HG02885 (cell line): ENCODE data around the gene NMUR1.

Source experiments
- ATAC-seq: cut with Tn5 transposase; IDR thresholded peaks from one replicate; pipeline ENCODE4 v1.9.1; 2021; ENCODE audit warnings: mild to moderate bottlenecking; ENCODE audit not compliant: unreplicated experiment, poor library complexity

Gene NMUR1

DNA sequence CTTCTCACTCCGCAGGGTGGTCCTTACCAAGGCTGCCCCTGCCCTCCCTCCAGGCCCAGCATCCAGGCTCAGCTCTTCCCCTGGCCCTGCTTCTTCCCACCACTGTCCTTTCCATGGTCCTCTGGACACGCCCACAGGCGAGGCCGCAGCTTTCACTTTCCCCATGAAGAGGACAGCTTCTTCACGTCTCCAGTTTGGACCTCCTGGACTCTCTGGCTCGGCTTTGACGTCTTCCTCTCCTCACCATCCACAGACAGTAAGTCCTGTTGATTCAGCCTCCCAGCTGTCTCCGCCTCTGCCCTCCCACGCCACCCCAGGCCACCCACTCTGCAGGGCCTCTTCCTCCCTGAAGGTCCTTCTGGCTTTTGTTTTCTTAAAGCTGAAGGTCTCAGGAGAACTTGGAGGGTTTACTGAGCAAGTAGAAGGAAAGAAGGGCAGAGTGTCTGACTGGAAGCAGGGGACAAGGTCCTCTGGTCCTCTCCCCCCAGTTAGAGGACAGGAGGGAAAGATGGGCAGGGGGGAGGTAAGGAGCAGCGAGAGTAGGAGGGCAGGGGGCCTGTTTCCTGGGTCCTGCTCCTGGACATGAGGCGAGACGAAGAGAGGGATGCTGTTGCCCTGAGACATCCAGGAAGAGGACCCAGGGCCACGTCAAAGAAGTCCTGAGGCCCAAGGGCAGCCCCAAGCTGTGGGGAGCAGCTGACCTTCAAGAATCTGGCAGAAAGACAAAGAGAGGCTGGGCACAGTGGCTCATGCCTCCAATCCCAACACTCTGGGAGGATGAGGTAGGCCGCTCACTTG lies 24.7 kb upstream of the NMUR1 start:
- peak; percentile 54 for ATAC-seq

- ATAC-seq, result no peak
These were observed 24.1 kb upstream of the NMUR1 start for GRCh38 chr2:231554327-231554726.

DNA sequence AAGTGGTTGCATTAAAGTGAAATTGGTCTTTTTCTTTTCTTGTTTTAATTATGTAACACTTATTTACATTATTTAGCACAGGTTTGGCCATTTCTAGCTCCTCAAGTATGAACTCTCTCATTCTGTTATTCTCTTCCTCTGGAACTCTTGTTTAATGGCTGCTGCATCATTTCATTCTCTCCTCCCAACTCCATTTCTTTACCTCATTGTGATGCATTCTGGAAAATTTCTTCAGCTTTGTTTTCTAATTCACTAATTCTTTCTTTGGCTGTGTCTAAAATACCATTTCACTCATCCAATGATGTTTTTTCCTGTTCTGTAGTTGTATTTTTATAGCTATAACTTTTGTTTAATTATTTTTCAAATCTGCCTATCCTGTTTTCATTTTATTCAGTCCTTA lies 22.5 kb upstream of the NMUR1 start:
- ATAC-seq, result no peak

DNA sequence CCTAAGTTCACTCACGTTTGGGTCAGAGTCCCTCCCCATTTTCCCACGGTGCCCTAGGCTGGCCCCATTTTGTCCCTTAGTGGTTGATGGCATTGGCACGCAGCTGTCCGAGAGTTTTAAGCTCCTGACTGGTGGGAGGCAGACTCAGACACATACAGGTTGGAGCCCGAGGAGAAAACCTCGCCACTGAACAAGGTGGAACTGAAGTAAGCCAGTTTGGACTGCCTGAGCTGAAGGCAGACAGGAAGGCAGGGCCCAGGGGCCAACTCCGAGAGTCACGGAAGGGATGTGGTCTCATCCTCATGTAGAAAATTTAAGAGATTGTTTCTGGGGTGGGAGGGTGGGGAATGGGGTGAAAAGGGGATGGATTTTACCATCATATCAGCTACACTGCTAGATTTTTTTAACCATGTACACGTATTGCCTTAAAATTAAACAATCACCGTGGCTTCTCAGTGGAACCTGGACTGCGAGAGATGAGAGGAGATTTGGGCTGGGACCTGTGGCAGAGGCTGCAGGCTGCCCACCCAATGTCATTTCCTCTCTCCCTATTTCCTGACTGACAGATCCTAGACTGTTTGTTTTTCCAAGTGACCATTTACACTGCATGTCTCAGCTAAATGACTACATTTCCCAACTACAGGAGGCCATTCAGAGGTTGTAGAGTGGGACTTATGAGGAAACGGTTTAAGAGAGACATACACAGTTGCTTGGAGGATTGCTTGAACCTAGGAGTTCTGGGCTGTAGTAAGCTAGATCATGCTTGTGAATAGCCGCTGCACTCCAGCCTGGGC lies 19.4 kb upstream of the NMUR1 start:
- no peak for ATAC-seq

- ATAC-seq, result no peak
These were observed 18.5 kb upstream of the NMUR1 start for GRCh38 chr2:231548752-231549151.

- ATAC-seq, result no peak
These were observed 17.3 kb upstream of the NMUR1 start for GRCh38 chr2:231547315-231548110.

DNA sequence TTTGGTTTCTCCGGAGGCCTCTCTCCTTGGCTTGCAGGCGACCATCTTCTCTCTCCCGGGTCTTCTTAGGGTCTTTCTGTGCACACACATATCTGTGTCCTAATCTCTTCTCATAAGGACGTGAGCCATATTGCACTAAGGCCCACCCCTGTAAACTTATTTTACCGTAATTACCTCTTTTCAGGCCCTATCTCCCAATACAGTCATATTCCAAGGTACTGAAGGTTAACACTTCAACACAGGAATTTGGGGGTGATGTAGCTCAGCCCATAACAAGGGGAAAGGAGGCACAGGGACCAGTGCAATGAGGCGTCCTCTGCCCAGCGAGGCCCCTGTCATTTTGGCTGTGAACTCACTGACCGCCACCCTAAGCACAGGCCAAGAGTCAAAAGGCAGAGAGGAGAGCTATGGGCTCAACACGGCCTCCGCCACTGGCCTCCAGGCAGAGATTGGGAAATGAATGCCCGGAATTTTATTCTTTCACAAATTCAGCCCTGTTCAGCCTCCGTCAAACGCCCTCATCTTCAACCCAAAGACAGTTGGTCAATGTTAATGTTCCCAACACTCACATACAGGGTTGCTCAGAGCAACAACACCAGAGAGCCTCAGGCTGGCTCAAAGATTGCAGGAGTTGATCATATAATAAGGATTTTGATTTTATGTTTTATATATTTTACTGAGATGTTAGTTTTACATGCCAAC lies 15.9 kb upstream of the NMUR1 start:
- no peak for ATAC-seq

- ATAC-seq, result peak; percentile 97
These were observed 15.1 kb upstream of the NMUR1 start for GRCh38 chr2:231545105-231545902.

DNA sequence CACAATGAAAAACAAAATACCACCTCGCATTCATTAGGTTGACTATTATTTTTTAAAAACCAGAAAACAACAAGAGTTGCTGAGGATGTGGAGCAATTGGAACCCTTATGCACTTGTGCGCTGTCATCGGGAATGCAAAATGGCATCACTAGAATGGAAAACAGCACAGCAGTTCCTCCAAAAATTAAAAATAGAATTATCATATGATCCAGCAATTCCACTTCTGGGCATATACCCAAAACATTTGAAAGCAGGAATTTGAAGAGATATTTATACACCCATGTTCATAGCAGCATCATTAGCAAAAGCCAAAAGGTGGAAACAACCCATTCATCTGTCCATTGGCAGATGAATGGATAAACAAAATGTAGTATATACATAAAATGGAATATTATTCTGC lies 11.9 kb upstream of the NMUR1 start:
- ATAC-seq, result no peak

- ATAC-seq, result no peak
These were observed 11.4 kb upstream of the NMUR1 start for GRCh38 chr2:231541645-231542044.

- no peak for ATAC-seq
These were observed 9.7 kb upstream of the NMUR1 start for GRCh38 chr2:231539991-231540390.

DNA sequence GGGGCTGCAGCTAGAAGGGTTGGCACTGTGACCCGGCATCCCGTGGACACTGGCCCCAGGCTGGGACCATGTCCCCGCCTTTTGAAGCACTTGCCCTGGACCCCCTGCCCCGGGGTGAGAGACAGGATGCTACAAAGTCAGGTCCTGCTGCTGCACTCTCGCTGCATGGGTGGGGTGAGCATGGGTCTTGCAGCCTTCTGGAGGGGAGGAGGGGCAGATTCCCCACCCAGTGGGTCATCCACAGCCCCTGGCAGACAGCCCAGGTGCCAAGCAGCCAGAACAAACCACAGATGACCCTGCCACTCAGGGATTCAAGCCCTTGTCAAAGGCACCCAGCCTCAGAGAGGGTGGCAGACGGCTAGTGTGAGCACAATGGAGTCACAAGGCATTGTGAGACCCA lies 5.7 kb upstream of the NMUR1 start:
- no peak for ATAC-seq

DNA sequence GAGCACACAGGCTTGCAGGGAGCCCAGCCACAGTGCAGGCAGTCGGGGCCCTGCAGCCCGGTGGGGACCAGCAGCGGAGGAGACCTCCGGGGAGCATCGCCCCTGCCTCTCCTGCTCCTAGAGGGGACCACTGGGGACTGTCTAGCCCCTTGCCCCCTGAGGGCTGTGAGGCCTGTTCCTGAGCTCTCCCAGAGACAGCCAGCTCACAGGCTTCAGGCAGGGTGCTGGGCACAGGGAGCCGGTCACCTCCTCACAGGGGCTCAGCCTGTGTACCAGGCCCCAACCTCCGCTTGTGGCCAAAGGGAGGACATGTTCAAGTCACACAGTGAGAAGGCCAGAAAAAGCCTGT lies 3.5 kb upstream of the NMUR1 start:
- ATAC-seq, result no peak

- ATAC-seq, result no peak
These were observed 3.0 kb upstream of the NMUR1 start for GRCh38 chr2:231533086-231533776.

DNA sequence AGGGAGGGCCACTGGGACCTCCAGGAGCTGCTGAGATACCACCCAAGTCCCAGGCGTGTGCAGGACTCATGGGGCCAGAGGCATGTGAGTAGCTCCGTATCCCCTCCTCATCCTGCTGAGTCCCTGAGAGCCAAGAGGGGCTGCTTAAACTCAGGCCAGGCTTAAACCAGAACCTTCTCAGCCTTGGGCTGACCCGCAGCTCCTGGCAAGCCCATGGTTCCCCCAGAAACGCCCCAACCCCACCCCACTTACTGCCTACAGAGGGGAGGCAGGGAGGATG lies 2.5 kb upstream of the NMUR1 start:
- ATAC-seq, result no peak

GRCh38 chr2:231531883-231532755 lies 1.9 kb upstream of the NMUR1 start:
- no peak for ATAC-seq

GRCh38 chr2:231531466-231531865 lies 1.2 kb upstream of the NMUR1 start:
- no peak for ATAC-seq

GRCh38 chr2:231528636-231529030 lies 1.6 kb downstream of the NMUR1 start:
- no peak for ATAC-seq
